ENCODE results near the gene LRCH4. TPM values are rescaled to one million over a fixed set of nuclear protein-coding genes. Genes with fewer than 3 reads are reported as not detected.
A peak's percentile ranks its signal among the peaks of the same experiment; 100 is the strongest.
"Not testable (repeated sequence)": the region's sequence is repeated elsewhere in the genome, so short reads cannot be mapped to it uniquely, and the experiment has no call there.

LRCH4 gene
- total RNA-seq, 1 experiment from 2014 or later: 71.4 TPM

- Mint-ChIP-seq H3K27me3 (ENCODE audit: insufficient read depth, unreplicated experiment) (no peaks in the 10 kb centered on the region), H3K9me3 (ENCODE audit: unreplicated experiment) (no peaks in the 10 kb centered on the region), H3K4me1 (ENCODE audit: low read depth, unreplicated experiment) (no peaks in the 10 kb centered on the region), H3K27ac (ENCODE audit: unreplicated experiment) (no peak overlapping the region), H3K36me3 (ENCODE audit: insufficient read depth, unreplicated experiment) (peaks cover 79% of the 10 kb centered on the region), H3K4me3 (ENCODE audit: unreplicated experiment) (no peak overlapping the region)
- Histone ChIP-seq H3K4me1 (peaks cover 7% of the 10 kb centered on the region; the same call in 1 of the 2 replicates), H3K4me3 (ENCODE audit: low read depth, low read length) (no peak overlapping the region), H3K9me3 (no peaks in the 10 kb centered on the region), H3K27me3 (replicated peaks; ENCODE audit: control insufficient read depth, insufficient read depth, low read length) (no peaks in the 10 kb centered on the region), H3K36me3 (ENCODE audit: control insufficient read depth, insufficient read depth, low read length) (peaks cover 4% of the 10 kb centered on the region)
- no peak for DNase-seq
- ChIA-PET CTCF (interaction anchor here (0.6 to 1.6 kb wide), 2 partner anchors 33 to 86 kb away, joined by 3 to 6 read pairs; no protein-coding TSS in a partner anchor), POLR2A (interaction anchor here (0.8 kb wide), 1 partner anchor 17 kb away, joined by 4 read pairs; the partner anchor contains the start of gene AGFG2)
- TF ChIP-seq, protein P1, sequence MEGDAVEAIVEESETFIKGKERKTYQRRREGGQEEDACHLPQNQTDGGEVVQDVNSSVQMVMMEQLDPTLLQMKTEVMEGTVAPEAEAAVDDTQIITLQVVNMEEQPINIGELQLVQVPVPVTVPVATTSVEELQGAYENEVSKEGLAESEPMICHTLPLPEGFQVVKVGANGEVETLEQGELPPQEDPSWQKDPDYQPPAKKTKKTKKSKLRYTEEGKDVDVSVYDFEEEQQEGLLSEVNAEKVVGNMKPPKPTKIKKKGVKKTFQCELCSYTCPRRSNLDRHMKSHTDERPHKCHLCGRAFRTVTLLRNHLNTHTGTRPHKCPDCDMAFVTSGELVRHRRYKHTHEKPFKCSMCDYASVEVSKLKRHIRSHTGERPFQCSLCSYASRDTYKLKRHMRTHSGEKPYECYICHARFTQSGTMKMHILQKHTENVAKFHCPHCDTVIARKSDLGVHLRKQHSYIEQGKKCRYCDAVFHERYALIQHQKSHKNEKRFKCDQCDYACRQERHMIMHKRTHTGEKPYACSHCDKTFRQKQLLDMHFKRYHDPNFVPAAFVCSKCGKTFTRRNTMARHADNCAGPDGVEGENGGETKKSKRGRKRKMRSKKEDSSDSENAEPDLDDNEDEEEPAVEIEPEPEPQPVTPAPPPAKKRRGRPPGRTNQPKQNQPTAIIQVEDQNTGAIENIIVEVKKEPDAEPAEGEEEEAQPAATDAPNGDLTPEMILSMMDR (IDR thresholded peaks at IDR 0.05; ENCODE audit: insufficient read depth in 1 of 2, low read depth in 1 of 2, low read length in 1 of 2, severe bottlenecking in 1 of 2, unreplicated experiment in 1 of 2): no peak
- no TSS peak for BruUV-seq (replicated peaks)
- intact Hi-C loops (cut with micrococcal nuclease; ENCODE audit: unreplicated experiment): no loop called here
Measured at GRCh38 chr7:100555701-100556100, 30.2 kb downstream of the LRCH4 start.

- Mint-ChIP-seq H3K27me3 (ENCODE audit: insufficient read depth, unreplicated experiment) (no peaks in the 10 kb centered on the region), H3K36me3 (ENCODE audit: insufficient read depth, unreplicated experiment) (peaks cover 89% of the 10 kb centered on the region), H3K4me1 (ENCODE audit: low read depth, unreplicated experiment) (peaks cover 6% of the 10 kb centered on the region), H3K9me3 (ENCODE audit: unreplicated experiment) (no peaks in the 10 kb centered on the region), H3K4me3 (ENCODE audit: unreplicated experiment) (no peak overlapping the region), H3K27ac (ENCODE audit: unreplicated experiment) (no peak overlapping the region)
- Histone ChIP-seq H3K4me3 (ENCODE audit: low read depth, low read length) (no peak overlapping the region), H3K9me3 (no peaks in the 10 kb centered on the region), H3K27me3 (replicated peaks; ENCODE audit: control insufficient read depth, insufficient read depth, low read length) (no peaks in the 10 kb centered on the region), H3K4me1 (peaks cover under 1% of the 10 kb centered on the region; the same call in 1 of the 2 replicates), H3K36me3 (ENCODE audit: control insufficient read depth, insufficient read depth, low read length) (peaks cover 4% of the 10 kb centered on the region)
- no peak for DNase-seq
- BruUV-seq (replicated peaks): no TSS peak
- TF ChIP-seq, protein P1 (IDR thresholded peaks at IDR 0.05; ENCODE audit: insufficient read depth in 1 of 2, low read depth in 1 of 2, low read length in 1 of 2, severe bottlenecking in 1 of 2, unreplicated experiment in 1 of 2): no peak
- ChIA-PET POLR2A (no interaction called here), CTCF (no interaction called here)
- intact Hi-C loops (cut with micrococcal nuclease; ENCODE audit: unreplicated experiment): no loop called here
Measured at GRCh38 chr7:100553032-100553431, 32.9 kb downstream of the LRCH4 start.

GRCh38 chr7:100552532-100552931, 33.4 kb downstream of the LRCH4 start:
- Mint-ChIP-seq H3K27ac (ENCODE audit: unreplicated experiment) (no peak overlapping the region), H3K4me1 (ENCODE audit: low read depth, unreplicated experiment) (peaks cover 6% of the 10 kb centered on the region), H3K36me3 (ENCODE audit: insufficient read depth, unreplicated experiment) (peaks cover 84% of the 10 kb centered on the region), H3K4me3 (ENCODE audit: unreplicated experiment) (no peak overlapping the region), H3K27me3 (ENCODE audit: insufficient read depth, unreplicated experiment) (no peaks in the 10 kb centered on the region), H3K9me3 (ENCODE audit: unreplicated experiment) (no peaks in the 10 kb centered on the region)
- no peak for DNase-seq
- intact Hi-C loops (cut with micrococcal nuclease; ENCODE audit: unreplicated experiment): no loop called here
- BruUV-seq (replicated peaks): no TSS peak
- TF ChIP-seq, protein P1 (IDR thresholded peaks at IDR 0.05; ENCODE audit: insufficient read depth in 1 of 2, low read depth in 1 of 2, low read length in 1 of 2, severe bottlenecking in 1 of 2, unreplicated experiment in 1 of 2): no peak
- Histone ChIP-seq H3K27me3 (replicated peaks; ENCODE audit: control insufficient read depth, insufficient read depth, low read length) (no peaks in the 10 kb centered on the region), H3K9me3 (no peaks in the 10 kb centered on the region), H3K36me3 (ENCODE audit: control insufficient read depth, insufficient read depth, low read length) (peaks cover 4% of the 10 kb centered on the region), H3K4me1 (peaks cover 5% of the 10 kb centered on the region), H3K4me3 (ENCODE audit: low read depth, low read length) (no peak overlapping the region)
- POLR2A ChIA-PET: no interaction called here
- CTCF ChIA-PET: no interaction called here

- CTCF ChIA-PET: interaction anchor here (1.4 kb wide), 1 partner anchor 11 kb away, joined by 4 read pairs; no protein-coding TSS in a partner anchor
- H3K9me3 ChIP-seq; H3K27me3 ChIP-seq (replicated peaks; ENCODE audit: control insufficient read depth, insufficient read depth, low read length); H3K36me3 ChIP-seq (ENCODE audit: control insufficient read depth, insufficient read depth, low read length); H3K4me3 ChIP-seq (ENCODE audit: low read depth, low read length); H3K9me3 Mint-ChIP-seq (ENCODE audit: unreplicated experiment); H3K27me3 Mint-ChIP-seq (ENCODE audit: insufficient read depth, unreplicated experiment); POLR2A ChIA-PET; H3K4me3 Mint-ChIP-seq (ENCODE audit: unreplicated experiment); DNase-seq; BruUV-seq (replicated peaks): not testable (repeated sequence)
- H3K36me3 Mint-ChIP-seq (ENCODE audit: insufficient read depth, unreplicated experiment): peaks cover 54% of the 10 kb centered on the region
- H3K27ac Mint-ChIP-seq (ENCODE audit: unreplicated experiment): peak overlapping the region; percentile 39
- intact Hi-C loops (cut with micrococcal nuclease; ENCODE audit: unreplicated experiment): loop anchor here (5.0 kb wide), 1 partner anchor 46 kb away; no protein-coding TSS in a partner anchor
- H3K4me1 ChIP-seq: peaks cover 41% of the 10 kb centered on the region
- peaks cover 44% of the 10 kb centered on the region for H3K4me1 Mint-ChIP-seq (ENCODE audit: low read depth, unreplicated experiment)
Measured at GRCh38 chr7:100548446-100548845, 37.5 kb downstream of the LRCH4 start.
